ENCODE measurements around the gene CABP1. TPM values are rescaled to one million over a fixed set of nuclear protein-coding genes. Genes with fewer than 3 reads are reported as not detected.
A peak's percentile ranks its signal among the peaks of the same experiment; 100 is the strongest.

Gene CABP1
- total RNA-seq, 1 donor from 2014 or later, result 0.30 TPM

DNA sequence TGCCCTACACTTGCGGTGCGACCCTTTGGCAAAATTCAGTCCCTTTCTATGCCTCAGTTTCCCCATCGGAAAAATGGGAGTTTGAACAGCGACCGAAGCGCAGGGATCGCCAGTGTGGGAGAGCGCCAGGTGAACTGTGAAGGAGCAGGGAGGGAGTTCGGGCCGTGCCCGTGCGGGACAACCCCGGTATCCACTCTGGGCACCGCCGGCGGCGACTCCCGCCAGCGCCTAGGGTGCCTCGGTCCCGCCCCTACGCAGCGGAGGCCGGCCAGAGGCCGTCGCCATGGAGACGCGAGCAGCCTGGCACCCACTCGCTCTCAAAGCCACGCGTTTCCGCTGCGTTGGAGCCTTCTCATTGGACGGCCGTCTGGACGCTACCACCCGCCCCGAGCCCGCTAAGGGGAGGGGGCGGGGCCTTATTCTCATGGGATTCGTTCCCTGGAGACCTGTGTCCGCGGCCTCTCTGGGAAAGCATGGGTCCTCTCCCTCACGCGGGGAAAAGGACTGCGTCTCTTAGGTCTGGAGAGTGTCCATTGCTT is 45.8 kb downstream of the CABP1 start:
- no peaks in the 10 kb centered on the region for H3K9me3 ChIP-seq
- H3K27ac ChIP-seq, result peak overlapping the region; percentile 92
- no peaks in the 10 kb centered on the region for H3K27me3 ChIP-seq (ENCODE audit: low read depth)
- no peaks in the 10 kb centered on the region for H3K36me3 ChIP-seq
- peaks cover 44% of the 10 kb centered on the region for H3K4me1 ChIP-seq
- peak; percentile 95 to 96 for ATAC-seq
- peak overlapping the region; percentile 94 for H3K4me3 ChIP-seq
- TF ChIP-seq, protein P1, sequence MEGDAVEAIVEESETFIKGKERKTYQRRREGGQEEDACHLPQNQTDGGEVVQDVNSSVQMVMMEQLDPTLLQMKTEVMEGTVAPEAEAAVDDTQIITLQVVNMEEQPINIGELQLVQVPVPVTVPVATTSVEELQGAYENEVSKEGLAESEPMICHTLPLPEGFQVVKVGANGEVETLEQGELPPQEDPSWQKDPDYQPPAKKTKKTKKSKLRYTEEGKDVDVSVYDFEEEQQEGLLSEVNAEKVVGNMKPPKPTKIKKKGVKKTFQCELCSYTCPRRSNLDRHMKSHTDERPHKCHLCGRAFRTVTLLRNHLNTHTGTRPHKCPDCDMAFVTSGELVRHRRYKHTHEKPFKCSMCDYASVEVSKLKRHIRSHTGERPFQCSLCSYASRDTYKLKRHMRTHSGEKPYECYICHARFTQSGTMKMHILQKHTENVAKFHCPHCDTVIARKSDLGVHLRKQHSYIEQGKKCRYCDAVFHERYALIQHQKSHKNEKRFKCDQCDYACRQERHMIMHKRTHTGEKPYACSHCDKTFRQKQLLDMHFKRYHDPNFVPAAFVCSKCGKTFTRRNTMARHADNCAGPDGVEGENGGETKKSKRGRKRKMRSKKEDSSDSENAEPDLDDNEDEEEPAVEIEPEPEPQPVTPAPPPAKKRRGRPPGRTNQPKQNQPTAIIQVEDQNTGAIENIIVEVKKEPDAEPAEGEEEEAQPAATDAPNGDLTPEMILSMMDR (IDR thresholded peaks at IDR 0.05), result no peak
- intact Hi-C loops (cut with DNase I), result no loop called here
- peak; percentile 100 for DNase-seq

DNA sequence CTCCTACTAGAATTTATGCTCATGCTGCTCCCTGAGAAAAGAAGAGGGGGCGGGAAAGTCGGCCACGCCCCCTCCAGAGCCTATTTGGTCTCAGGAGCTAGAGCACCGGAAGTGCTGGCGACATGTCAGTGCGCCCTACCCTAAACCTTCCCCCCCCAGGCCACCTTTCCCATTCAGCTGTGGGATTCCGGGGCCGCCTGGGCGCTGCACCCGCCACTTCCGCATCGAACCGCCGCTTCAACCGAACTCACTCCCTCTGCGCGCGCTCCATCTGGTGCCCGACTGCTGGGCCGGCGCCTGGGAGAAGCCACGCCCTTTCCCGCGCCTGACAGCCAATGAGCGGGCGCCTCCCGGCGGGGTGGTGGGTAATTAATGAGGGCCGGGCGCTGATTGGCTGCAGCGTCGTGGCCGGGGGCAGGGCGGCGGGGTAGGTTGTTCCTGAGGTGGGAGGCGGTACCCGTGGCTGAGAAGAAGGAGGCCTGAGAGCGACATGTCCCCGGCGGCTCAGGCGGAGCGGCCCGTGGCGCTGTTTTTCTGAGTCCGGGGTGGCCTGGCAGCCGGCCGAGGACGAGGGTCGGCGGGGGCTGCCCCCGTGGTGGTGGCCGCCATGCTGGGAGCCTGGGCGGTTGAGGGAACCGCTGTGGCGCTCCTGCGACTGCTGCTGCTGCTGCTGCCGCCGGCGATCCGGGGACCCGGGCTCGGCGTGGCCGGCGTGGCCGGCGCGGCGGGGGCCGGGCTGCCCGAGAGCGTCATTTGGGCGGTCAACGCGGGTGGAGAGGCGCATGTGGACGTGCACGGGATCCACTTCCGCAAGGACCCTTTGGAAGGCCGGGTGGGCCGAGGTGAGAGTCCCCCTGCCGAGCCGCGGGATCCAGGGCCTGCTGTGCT is 46.5 kb downstream of the CABP1 start, which contains the start of gene MLEC:
TSS of gene MLEC (plus strand) at position 460 of the 888 bp plus-strand sequence. CDS start at position 608, 148 bp downstream.
- H3K27me3 ChIP-seq (ENCODE audit: low read depth), result no peaks in the 10 kb centered on the region
- H3K9me3 ChIP-seq, result no peaks in the 10 kb centered on the region
- H3K36me3 ChIP-seq, result no peaks in the 10 kb centered on the region
- TF ChIP-seq, protein P1 (IDR thresholded peaks at IDR 0.05), result peak; percentile 15
- intact Hi-C loops (cut with DNase I), result no loop called here
- H3K4me3 ChIP-seq, result peak within 1 kb of the TSS; percentile 94
- ATAC-seq, result peak; percentile 97
- H3K4me1 ChIP-seq, result peaks cover 48% of the 10 kb centered on the region
- peak; percentile 98 for DNase-seq
- H3K27ac ChIP-seq, result peak within 1 kb of the TSS; percentile 92

DNA sequence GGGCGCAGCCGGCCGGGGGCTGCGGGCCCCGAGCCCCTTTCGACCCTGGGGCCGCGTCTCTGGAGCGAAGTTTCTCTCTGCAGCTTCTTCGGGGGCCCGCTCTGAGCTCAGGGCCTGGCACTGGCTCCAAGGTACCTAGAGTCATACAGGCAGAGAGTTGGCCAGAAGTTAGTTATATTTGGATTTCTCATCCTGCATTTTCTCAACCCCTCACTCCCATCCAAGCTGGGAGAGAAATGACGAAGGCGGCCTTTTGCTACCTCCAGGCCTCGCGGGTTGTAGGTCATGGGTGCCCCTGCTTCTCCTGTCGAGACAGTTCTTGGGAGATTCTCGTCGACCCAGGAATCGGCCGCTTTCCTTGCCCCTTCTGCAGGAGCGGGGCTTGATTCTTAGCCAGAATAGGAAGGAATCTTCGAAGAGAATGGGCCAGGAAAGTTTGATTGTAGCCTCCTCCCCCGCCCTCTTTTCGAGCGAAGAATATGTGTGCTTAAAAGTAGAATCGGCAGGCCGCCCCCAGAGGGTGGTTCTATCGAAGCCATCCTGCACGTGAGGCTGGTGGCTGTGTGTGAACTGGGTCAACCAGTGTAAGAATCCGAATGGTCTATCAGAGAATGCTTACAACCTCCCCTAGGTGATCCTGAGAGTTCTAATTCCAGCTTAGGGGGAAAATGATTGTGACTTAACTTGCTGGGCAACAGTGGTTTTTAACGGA is 47.3 kb downstream of the CABP1 start:
- H3K9me3 ChIP-seq, result no peaks in the 10 kb centered on the region
- H3K4me3 ChIP-seq, result peak overlapping the region; percentile 94
- H3K27me3 ChIP-seq (ENCODE audit: low read depth), result no peaks in the 10 kb centered on the region
- ATAC-seq (no peak), DNase-seq (peak; percentile 59)
- no peaks in the 10 kb centered on the region for H3K36me3 ChIP-seq
- TF ChIP-seq, protein P1 (IDR thresholded peaks at IDR 0.05), result no peak
- H3K27ac ChIP-seq, result peak overlapping the region; percentile 92
- H3K4me1 ChIP-seq, result peaks cover 56% of the 10 kb centered on the region
- intact Hi-C loops (cut with DNase I), result no loop called here

DNA sequence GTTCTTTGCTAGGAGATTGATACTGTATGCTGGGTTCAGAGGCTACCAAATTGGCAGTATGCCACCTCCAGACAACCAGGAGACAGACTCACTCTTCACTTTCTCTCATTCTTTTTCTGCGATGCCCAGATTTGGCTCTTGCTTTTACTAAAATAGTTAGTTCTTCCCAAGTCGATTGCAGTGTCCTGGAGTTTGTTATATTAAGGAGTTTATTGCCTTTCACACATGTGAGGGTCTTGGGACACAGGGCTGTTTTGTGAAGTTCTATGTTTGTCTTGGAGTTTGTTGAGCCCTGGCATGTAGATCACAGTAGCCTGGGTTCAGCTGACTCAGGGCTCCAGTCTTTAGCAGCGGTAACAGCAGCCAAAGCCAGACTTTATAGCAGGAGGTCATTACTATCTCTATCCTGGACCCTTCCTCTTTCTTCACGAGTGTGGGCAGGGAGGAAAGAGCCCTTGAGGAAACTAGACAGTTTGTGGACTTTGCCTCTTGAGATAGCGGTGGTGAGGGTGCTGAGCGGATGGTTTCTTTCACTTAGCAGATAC is 48.2 kb downstream of the CABP1 start:
- intact Hi-C loops (cut with DNase I), result no loop called here
- Histone ChIP-seq H3K27ac (peak overlapping the region; percentile 92), H3K4me1 (peaks cover 60% of the 10 kb centered on the region), H3K9me3 (no peaks in the 10 kb centered on the region), H3K4me3 (peak overlapping the region; percentile 94), H3K36me3 (peaks cover 7% of the 10 kb centered on the region), H3K27me3 (ENCODE audit: low read depth) (no peaks in the 10 kb centered on the region)
- TF ChIP-seq, protein P1 (IDR thresholded peaks at IDR 0.05), result no peak
- DNase-seq, result no peak
- no peak for ATAC-seq

DNA sequence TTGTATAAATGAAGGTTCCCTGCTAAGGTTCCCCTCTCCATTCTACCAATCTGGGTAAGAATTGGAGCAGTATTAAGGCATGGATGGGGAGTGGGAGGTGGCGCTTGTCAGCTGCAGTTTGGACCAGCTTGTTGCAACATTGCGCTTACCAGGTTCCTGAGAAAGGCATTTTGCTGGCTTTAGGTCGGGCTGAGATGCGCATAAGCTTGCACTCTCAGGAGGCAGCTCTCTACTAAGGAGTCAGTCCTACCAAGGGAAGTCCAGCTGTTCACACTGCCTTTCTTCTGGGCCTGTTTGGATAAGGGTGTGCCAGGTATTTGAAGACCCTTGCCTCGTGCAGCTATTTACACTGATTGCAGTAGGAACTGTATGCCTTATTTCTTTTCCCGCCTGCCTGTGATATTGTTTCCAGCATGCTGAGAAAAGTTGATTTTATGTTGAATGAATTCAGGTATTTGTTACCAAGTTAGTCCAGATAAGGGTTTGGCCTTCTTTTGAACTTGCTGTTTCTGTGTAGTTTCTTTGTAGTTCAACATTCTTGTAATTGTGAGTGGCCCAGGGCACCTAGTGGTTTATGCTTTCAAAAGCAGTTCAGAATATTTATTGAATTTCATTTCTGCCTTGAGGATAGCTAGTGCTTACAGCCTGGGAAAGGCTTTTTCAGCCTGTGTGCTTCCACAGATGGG is 49.1 kb downstream of the CABP1 start:
- no peak overlapping the region for H3K27ac ChIP-seq
- DNase-seq (no peak), ATAC-seq (no peak)
- H3K27me3 ChIP-seq (ENCODE audit: low read depth), result no peaks in the 10 kb centered on the region
- H3K36me3 ChIP-seq, result peaks cover 17% of the 10 kb centered on the region
- peaks cover 60% of the 10 kb centered on the region for H3K4me1 ChIP-seq
- no peaks in the 10 kb centered on the region for H3K9me3 ChIP-seq
- H3K4me3 ChIP-seq, result peak overlapping the region; percentile 94
- TF ChIP-seq, protein P1 (IDR thresholded peaks at IDR 0.05), result no peak
- intact Hi-C loops (cut with DNase I), result no loop called here
